ENCODE results near the gene SCAPER.
"Not testable (repeated sequence)": the region's sequence is repeated elsewhere in the genome, so short reads cannot be mapped to it uniquely, and the experiment has no call there.

Gene SCAPER

GRCh38 chr15:76312540-76313174 lies 592.5 kb downstream of the SCAPER start:
- Mint-ChIP-seq H3K27ac (peak overlapping the region; percentile 12), H3K4me1 (peaks cover 36% of the 10 kb centered on the region), H3K36me3 (ENCODE audit: low read depth) (peaks cover 11% of the 10 kb centered on the region), H3K9me3 (no peaks in the 10 kb centered on the region), H3K27me3 (no peaks in the 10 kb centered on the region), H3K4me3 (peak overlapping the region; percentile 2)
- ATAC-seq (no peak), DNase-seq (no peak)

- no peaks in the 10 kb centered on the region for H3K9me3 Mint-ChIP-seq
- peaks cover 16% of the 10 kb centered on the region for H3K36me3 Mint-ChIP-seq (ENCODE audit: low read depth)
- peak within 1 kb of the TSS; percentile 90 for H3K27ac Mint-ChIP-seq
- peak within 1 kb of the TSS; percentile 88 for H3K4me3 Mint-ChIP-seq
- H3K27me3 Mint-ChIP-seq = no peaks in the 10 kb centered on the region
- ATAC-seq (peak; percentile 100), DNase-seq (peak; percentile 95)
- H3K4me1 Mint-ChIP-seq = peaks cover 42% of the 10 kb centered on the region
Measured at GRCh38 chr15:76311100-76311953, 593.8 kb downstream of the SCAPER start, which contains the start of gene ETFA. Gene ETFA (minus strand): TSS chr15:76311469. CDS start chr15:76311388, 81 bp downstream.

GRCh38 chr15:76310475-76311099 lies 594.6 kb downstream of the SCAPER start:
- Mint-ChIP-seq H3K27ac (peak overlapping the region; percentile 90), H3K9me3 (no peaks in the 10 kb centered on the region), H3K4me1 (peaks cover 47% of the 10 kb centered on the region), H3K4me3 (peak overlapping the region; percentile 88), H3K27me3 (no peaks in the 10 kb centered on the region), H3K36me3 (ENCODE audit: low read depth) (peaks cover 18% of the 10 kb centered on the region)
- ATAC-seq = peak; percentile 8
- DNase-seq = peak; percentile 25

- H3K27me3 Mint-ChIP-seq = no peaks in the 10 kb centered on the region
- DNase-seq = no peak
- H3K4me1 Mint-ChIP-seq = peaks cover 52% of the 10 kb centered on the region
- peak overlapping the region; percentile 88 for H3K4me3 Mint-ChIP-seq
- H3K27ac Mint-ChIP-seq = peak overlapping the region; percentile 90
- no peak for ATAC-seq
- H3K36me3 Mint-ChIP-seq (ENCODE audit: low read depth) = peaks cover 23% of the 10 kb centered on the region
- H3K9me3 Mint-ChIP-seq = peaks cover 4% of the 10 kb centered on the region
Measured at GRCh38 chr15:76309601-76310330, 595.4 kb downstream of the SCAPER start.

GRCh38 chr15:76303909-76304308 lies 601.2 kb downstream of the SCAPER start:
- H3K4me3 Mint-ChIP-seq = no peak overlapping the region
- H3K27ac Mint-ChIP-seq = no peak overlapping the region
- peaks cover 40% of the 10 kb centered on the region for H3K4me1 Mint-ChIP-seq
- peaks cover 4% of the 10 kb centered on the region for H3K9me3 Mint-ChIP-seq
- DNase-seq (no peak), ATAC-seq (no peak)
- H3K36me3 Mint-ChIP-seq (ENCODE audit: low read depth) = peaks cover 26% of the 10 kb centered on the region
- H3K27me3 Mint-ChIP-seq = no peaks in the 10 kb centered on the region

- no peak for DNase-seq
- H3K9me3 Mint-ChIP-seq = peaks cover under 1% of the 10 kb centered on the region
- no peak overlapping the region for H3K27ac Mint-ChIP-seq
- ATAC-seq = no peak
- H3K4me1 Mint-ChIP-seq = peaks cover 26% of the 10 kb centered on the region
- H3K27me3 Mint-ChIP-seq = no peaks in the 10 kb centered on the region
- no peak overlapping the region for H3K4me3 Mint-ChIP-seq
- peaks cover 13% of the 10 kb centered on the region for H3K36me3 Mint-ChIP-seq (ENCODE audit: low read depth)
Measured at GRCh38 chr15:76299786-76300185, 605.4 kb downstream of the SCAPER start.

- ATAC-seq (no peak), DNase-seq (no peak)
- Mint-ChIP-seq H3K9me3 (no peaks in the 10 kb centered on the region), H3K27me3 (no peaks in the 10 kb centered on the region), H3K36me3 (ENCODE audit: low read depth) (peaks cover 12% of the 10 kb centered on the region), H3K4me3 (no peak overlapping the region), H3K27ac (no peak overlapping the region), H3K4me1 (peaks cover 30% of the 10 kb centered on the region)
Measured at GRCh38 chr15:76298986-76299385, 606.2 kb downstream of the SCAPER start.

GRCh38 chr15:76297951-76298350 lies 607.2 kb downstream of the SCAPER start:
- H3K27ac Mint-ChIP-seq; DNase-seq; ATAC-seq; H3K27me3 Mint-ChIP-seq; H3K36me3 Mint-ChIP-seq (ENCODE audit: low read depth); H3K4me3 Mint-ChIP-seq; H3K9me3 Mint-ChIP-seq: not testable (repeated sequence)
- peaks cover 35% of the 10 kb centered on the region for H3K4me1 Mint-ChIP-seq

Data from activated naive CD8-positive, alpha-beta T cell treated with anti-CD3 and anti-CD28 coated beads, Interleukin-2, amount 50 U/mL, for 24 hours (primary cell).